Panc1 (cell line): ENCODE measurements around the gene PIM2. TPM values are rescaled to one million over a fixed set of nuclear protein-coding genes. Genes with fewer than 3 reads are reported as not detected.

ENCODE experiments used
- ATAC-seq: fragments of 200-7000 bp; cut with Tn5 transposase; 2 replicates; pipeline ENCODE4 v1.9.1; 2020; ENCODE audit warnings: mild to moderate bottlenecking, moderate library complexity
- BruUV-seq: library from RNA; stranded (reverse); fragments of 400-500 nt; replicated peaks from 2 replicates; lab custom pipeline; 2021; lab: Mats Ljungman, UMichigan
- CTCF ChIA-PET: fragments of 300-600 bp; sonication (Branson Sonifier 250); formaldehyde crosslinking; loops from one replicate; lab custom pipeline; 2022; ENCODE audit warnings: antibody characterized with exemption; lab: Charles Lee
- POLR2A ChIA-PET: fragments of 300-600 bp; sonication (Branson Sonifier 250); formaldehyde crosslinking; loops from one replicate; lab custom pipeline; 2022; ENCODE audit warnings: antibody characterized with exemption; lab: Charles Lee
- DNase-seq: peaks from one replicate; pipeline ENCODE4 v3.0.0-alpha.2; 2010; ENCODE audit warnings: low read depth, low spot score
- H3K27ac ChIP-seq: 2 replicates; pipeline ENCODE4 v1.5.1; 2011; ENCODE audit warnings: mild to moderate bottlenecking, low read length, inconsistent platforms
- H3K27me3 ChIP-seq: fragments of 200-500 bp; sonication (Bioruptor generic); 2 replicates; pipeline ENCODE4 v1.6.0; 2014; ENCODE audit warnings: low read length, inconsistent platforms; ENCODE audit not compliant: control insufficient read depth, insufficient read depth
- H3K36me3 ChIP-seq: fragments of 200-500 bp; sonication (Bioruptor generic); 2 replicates; pipeline ENCODE4 v1.5.1; 2014; ENCODE audit warnings: inconsistent platforms, mild to moderate bottlenecking, low read length, moderate library complexity; ENCODE audit not compliant: control insufficient read depth, insufficient read depth
- H3K4me1 ChIP-seq: 2 replicates; pipeline ENCODE4 v1.5.1; 2011; ENCODE audit warnings: inconsistent platforms, mild to moderate bottlenecking, low read length, moderate library complexity; ENCODE audit not compliant: control insufficient read depth, insufficient read depth
- H3K4me3 ChIP-seq, 2 experiments: 2 replicates each; pipeline ENCODE4 v1.5.1; 2011 to 2012; ENCODE audit warnings: low read depth in 2 of 2, low read length in 2 of 2, mild to moderate bottlenecking in 2 of 2, inconsistent platforms in 1 of 2, moderate library complexity in 1 of 2
- H3K9me3 ChIP-seq: fragments of 200-500 bp; sonication (Bioruptor generic); 2 replicates; pipeline ENCODE4 v1.5.1; 2014; ENCODE audit warnings: low read depth, mild to moderate bottlenecking, inconsistent platforms, low read length, moderate library complexity; ENCODE audit not compliant: control insufficient read depth, insufficient read depth
- POLR2AphosphoS5 ChIP-seq: IDR thresholded peaks from 2 replicates; pipeline ENCODE4 v1.6.1; 2012; ENCODE audit warnings: mild to moderate bottlenecking, low read depth, low read length, moderate library complexity
- REST ChIP-seq, 2 experiments: IDR thresholded peaks; 2 replicates each; pipeline ENCODE4 v1.6.1; 2011 to 2012; ENCODE audit warnings: low read depth in 2 of 2, control low read depth in 1 of 2, low read length in 1 of 2, mild to moderate bottlenecking in 1 of 2, moderate library complexity in 1 of 2; ENCODE audit not compliant: insufficient read depth in 1 of 2
- SIN3A ChIP-seq: IDR thresholded peaks from 2 replicates; pipeline ENCODE4 v1.6.1; 2012; ENCODE audit warnings: low read depth, mild to moderate bottlenecking, low read length, moderate library complexity, borderline replicate concordance; ENCODE audit not compliant: insufficient read depth
- TCF7L2 ChIP-seq: IDR thresholded peaks from 2 replicates; pipeline ENCODE4 v1.6.1; 2011; ENCODE audit warnings: mild to moderate bottlenecking, low read depth, low read length, inconsistent platforms
- in situ Hi-C: cut with HindIII; loops from 2 replicates; pipeline ENCODE4 v1.10.0; 2016; ENCODE audit warnings: low sequenced_read_pairs, low pct_unique_long_range_greater_than_20kb
- intact Hi-C: fragments of 100-400 bp; cut with micrococcal nuclease; formaldehyde crosslinking; loops from one replicate; pipeline ENCODE4 v1.10.0; 2022; ENCODE audit not compliant: unreplicated experiment
- total RNA-seq: library from RNA; stranded (reverse); gene quantifications from one replicate; pipeline ENCODE4 v1.2.1, GENCODE V29; 2021; ENCODE audit not compliant: unreplicated experiment
- TF ChIP-seq, protein P1 (sequence below): fragments of 450-650 bp; IDR thresholded peaks from 2 replicates; pipeline ENCODE4 v1.5.1; 2017; ENCODE audit warnings: mild to moderate bottlenecking

Gene PIM2
- total RNA-seq, 1 experiment from 2014 or later, result 52.6 TPM

DNA sequence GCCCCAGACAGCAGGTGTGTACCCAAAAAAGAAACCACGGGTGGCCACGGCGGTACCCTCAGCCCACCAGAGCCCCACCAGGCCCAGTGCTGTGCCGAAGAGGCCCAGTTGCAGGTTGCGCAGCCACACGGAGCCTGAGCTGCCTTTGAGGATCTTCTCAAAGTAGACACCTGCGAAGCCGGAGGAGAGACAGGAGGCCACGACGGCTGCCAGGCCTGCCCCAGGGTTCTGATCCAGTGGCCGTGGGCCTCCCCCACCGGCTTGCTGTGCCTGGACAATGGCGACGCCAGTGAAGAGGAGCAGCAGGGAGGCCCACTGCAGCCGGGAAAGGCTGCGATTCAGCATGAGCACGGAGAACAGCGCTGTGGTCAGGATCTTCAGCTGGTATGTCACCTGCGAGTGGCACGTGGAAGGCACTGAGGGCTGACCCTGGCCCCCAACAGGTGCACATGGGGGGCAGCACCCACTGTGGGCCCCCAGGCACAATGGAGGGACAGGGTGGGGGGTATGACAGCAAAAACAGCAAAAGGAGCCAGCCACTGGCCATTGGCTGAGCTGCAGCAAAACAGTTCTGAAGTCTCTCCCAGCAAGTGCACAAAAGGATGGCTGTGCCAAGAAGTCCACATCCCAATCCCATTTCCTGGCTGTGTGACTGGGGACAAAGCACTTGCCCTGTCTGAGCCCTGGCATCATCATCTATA is 13.6 kb downstream of the PIM2 start:
- DNase-seq, result no peak
- in situ Hi-C loops (no loop called here), intact Hi-C loops (no loop called here)
- Histone ChIP-seq H3K27ac (no peak overlapping the region), H3K9me3 (no peaks in the 10 kb centered on the region), H3K36me3 (peaks cover 2% of the 10 kb centered on the region; the same call in 1 of the 2 replicates), H3K4me3 (no peak overlapping the region), H3K27me3 (no peaks in the 10 kb centered on the region), H3K4me1 (peaks cover under 1% of the 10 kb centered on the region; the same call in 1 of the 2 replicates)
- ATAC-seq, result no peak
- TF ChIP-seq POLR2AphosphoS5 (no peak), TCF7L2 (no peak), REST (IDR thresholded peaks at IDR 0.05; ENCODE audit: insufficient read depth in 1 of 2, low read depth in 2 of 2, low read length in 1 of 2) (no peak), SIN3A (no peak)
- TF ChIP-seq, protein P1, sequence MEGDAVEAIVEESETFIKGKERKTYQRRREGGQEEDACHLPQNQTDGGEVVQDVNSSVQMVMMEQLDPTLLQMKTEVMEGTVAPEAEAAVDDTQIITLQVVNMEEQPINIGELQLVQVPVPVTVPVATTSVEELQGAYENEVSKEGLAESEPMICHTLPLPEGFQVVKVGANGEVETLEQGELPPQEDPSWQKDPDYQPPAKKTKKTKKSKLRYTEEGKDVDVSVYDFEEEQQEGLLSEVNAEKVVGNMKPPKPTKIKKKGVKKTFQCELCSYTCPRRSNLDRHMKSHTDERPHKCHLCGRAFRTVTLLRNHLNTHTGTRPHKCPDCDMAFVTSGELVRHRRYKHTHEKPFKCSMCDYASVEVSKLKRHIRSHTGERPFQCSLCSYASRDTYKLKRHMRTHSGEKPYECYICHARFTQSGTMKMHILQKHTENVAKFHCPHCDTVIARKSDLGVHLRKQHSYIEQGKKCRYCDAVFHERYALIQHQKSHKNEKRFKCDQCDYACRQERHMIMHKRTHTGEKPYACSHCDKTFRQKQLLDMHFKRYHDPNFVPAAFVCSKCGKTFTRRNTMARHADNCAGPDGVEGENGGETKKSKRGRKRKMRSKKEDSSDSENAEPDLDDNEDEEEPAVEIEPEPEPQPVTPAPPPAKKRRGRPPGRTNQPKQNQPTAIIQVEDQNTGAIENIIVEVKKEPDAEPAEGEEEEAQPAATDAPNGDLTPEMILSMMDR, result no peak
- CTCF ChIA-PET, result no interaction called here
- POLR2A ChIA-PET, result no interaction called here
- BruUV-seq, result no TSS peak

DNA sequence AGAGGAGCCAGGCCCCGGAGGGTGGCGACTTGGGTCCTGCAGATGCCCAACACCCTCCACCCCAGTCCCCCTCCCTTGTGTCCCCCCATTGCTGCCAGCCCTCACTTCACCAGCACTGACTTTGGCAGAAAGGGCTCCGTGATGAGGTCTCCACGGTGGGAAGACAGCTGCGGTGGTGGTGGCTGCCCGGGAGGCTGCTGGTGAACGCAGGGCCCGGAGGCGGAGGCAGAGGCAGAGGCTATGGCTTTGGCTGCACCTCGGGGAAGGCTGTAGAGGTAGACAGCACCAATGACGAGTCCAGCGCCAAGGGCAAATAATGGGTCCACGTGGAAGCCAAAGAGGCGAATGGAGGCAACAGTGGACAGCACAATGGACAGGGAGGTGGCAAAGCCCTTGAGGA is 14.2 kb downstream of the PIM2 start:
- ATAC-seq, result peak; percentile 29; the same call in 1 of the 2 replicates
- intact Hi-C loops, result no loop called here
- Histone ChIP-seq H3K4me1 (no peaks in the 10 kb centered on the region), H3K27me3 (no peaks in the 10 kb centered on the region), H3K4me3 (no peak overlapping the region), H3K9me3 (no peaks in the 10 kb centered on the region), H3K36me3 (peaks cover 2% of the 10 kb centered on the region; the same call in 1 of the 2 replicates), H3K27ac (no peak overlapping the region)
- DNase-seq, result no peak
- in situ Hi-C loops, result no loop called here
- ChIA-PET POLR2A (interaction anchor here (0.6 kb wide), 1 partner anchor 162 kb away, joined by 9 read pairs; no protein-coding TSS in a partner anchor), CTCF (no interaction called here)
- no TSS peak for BruUV-seq
- no peak for TF ChIP-seq SIN3A
- no peak for TF ChIP-seq REST (IDR thresholded peaks at IDR 0.05; ENCODE audit: insufficient read depth in 1 of 2, low read depth in 2 of 2, low read length in 1 of 2)
- no peak for TF ChIP-seq POLR2AphosphoS5
- TF ChIP-seq, protein P1, result no peak
- TF ChIP-seq TCF7L2, result no peak
